Sigmoid colon (tissue), 3 donors: ENCODE measurements around the gene TOP2A.

Source experiments
- CTCF ChIP-seq, 4 experiments: fragments of 450-650 bp in 3 of 4; fragments of 200-600 bp in 1 of 4; IDR thresholded peaks; one replicate each; pipeline ENCODE4 v1.5.1; 2016 to 2019; ENCODE audit warnings: antibody characterized with exemption in 4 of 4, mild to moderate bottlenecking in 3 of 4, moderate library complexity in 2 of 4
- POLR2A ChIP-seq, 2 donors: fragments of 450-650 bp; IDR thresholded peaks; one replicate each; pipeline ENCODE4 v1.6.1; 2016; ENCODE audit warnings: antibody characterized with exemption in 2 of 2, mild to moderate bottlenecking in 2 of 2, moderate library complexity in 2 of 2

DNA sequence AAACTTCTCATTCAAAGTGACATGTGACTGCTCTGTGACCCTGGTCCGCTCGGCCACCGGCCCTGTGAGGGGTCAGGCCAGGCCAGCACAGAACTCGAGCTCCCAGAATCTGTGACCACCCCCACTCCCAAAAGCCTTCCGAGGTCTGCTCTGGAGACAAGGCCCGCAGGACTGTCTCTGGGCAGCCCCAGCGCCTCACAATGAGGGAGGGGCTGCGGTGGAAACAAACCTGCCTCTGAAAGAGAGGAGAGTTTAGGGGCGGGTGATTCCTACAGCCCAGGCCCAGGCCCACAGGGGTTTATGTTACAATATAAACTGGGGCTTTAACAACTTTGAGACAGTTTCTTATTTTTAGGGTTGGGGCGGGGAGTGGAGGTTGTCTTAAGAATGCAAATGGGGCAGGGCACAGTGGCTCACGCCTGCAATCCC lies 45.4 kb upstream of the TOP2A start:
- TF ChIP-seq CTCF (IDR thresholded peaks at IDR 0.05) = no peak
- TF ChIP-seq POLR2A (IDR thresholded peaks at IDR 0.05) = no peak
